ENCODE measurements around the gene WNK2. TPM values are rescaled to one million over a fixed set of nuclear protein-coding genes. Genes with fewer than 3 reads are reported as not detected.

The WNK2 gene
- total and polyA plus RNA-seq, 2 of the 4 experiments (the other 2 are of a cell fraction) = not detected

DNA sequence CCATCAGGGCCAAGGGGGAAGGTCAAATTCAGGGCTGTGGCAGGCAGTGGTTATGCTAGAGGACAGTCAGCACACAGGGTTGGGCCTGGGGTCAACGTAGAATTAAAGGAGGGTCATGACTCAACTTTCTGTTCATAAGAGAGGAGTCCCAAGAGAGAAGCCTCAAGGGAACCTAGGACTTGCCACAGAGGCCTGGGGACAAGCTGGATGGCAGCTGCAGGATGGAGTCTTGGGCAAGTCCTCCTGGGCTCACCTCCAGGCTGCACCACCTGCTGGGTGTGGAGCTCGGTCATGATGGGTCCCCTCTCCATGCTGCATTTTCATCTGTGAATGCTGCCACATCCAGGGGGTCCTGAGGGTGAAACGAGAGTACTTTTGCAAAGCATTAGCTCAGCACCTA lies 9.0 kb upstream of the WNK2 start:
- Histone ChIP-seq H3K36me3 (ENCODE audit: control insufficient read depth, insufficient read depth, low read length) (no peaks in the 10 kb centered on the region), H3K23ac (ENCODE audit: low read depth, low read length) (no peak overlapping the region), H2BK15ac (ENCODE audit: low read depth, low read length) (no peak overlapping the region), H4K5ac (ENCODE audit: low read depth, low read length) (no peak overlapping the region), H2BK20ac (ENCODE audit: low read depth, low read length) (no peak overlapping the region), H4K91ac (ENCODE audit: insufficient read depth, low read depth, low read length) (no peak overlapping the region), H3K56ac (ENCODE audit: extremely low read depth, insufficient read depth, low read length) (no peak overlapping the region), H4K8ac (ENCODE audit: low read depth in 2 of 2, low read length in 2 of 2) (no peak overlapping the region), H3K4me3 (ENCODE audit: insufficient read depth, low read depth, low read length) (no peak overlapping the region), H3K9me3 (ENCODE audit: control insufficient read depth, insufficient read depth, low read length) (no peaks in the 10 kb centered on the region), H3K27ac (ENCODE audit: insufficient read depth, low read length) (no peak overlapping the region), H3K14ac (replicated peaks; ENCODE audit: low read depth, low read length) (no peak overlapping the region), H2AK9ac (replicated peaks; ENCODE audit: low read depth, low read length, poor library complexity) (no peak overlapping the region), H3K4me1 (ENCODE audit: control insufficient read depth, insufficient read depth, low read length) (no peaks in the 10 kb centered on the region), H3K9me1 (ENCODE audit: insufficient read depth, low read length) (no peaks in the 10 kb centered on the region), H3K4me2 (ENCODE audit: low read depth, low read length) (no peak overlapping the region), H2AK5ac (ENCODE audit: low read depth, low read length) (no peak overlapping the region), H3K18ac (ENCODE audit: low read depth, low read length) (no peak overlapping the region), H2BK120ac (ENCODE audit: low read depth, low read length) (no peak overlapping the region), H3K4ac (ENCODE audit: low read depth, low read length) (no peak overlapping the region), H4K20me1 (ENCODE audit: insufficient read depth, low read length) (no peaks in the 10 kb centered on the region), H2AFZ (replicated peaks; ENCODE audit: low read length, poor library complexity) (no peak overlapping the region), H3K79me1 (ENCODE audit: low read depth in 1 of 2, low read length in 2 of 2) (no peaks in the 10 kb centered on the region), H2BK5ac (ENCODE audit: low read depth, low read length, poor library complexity, severe bottlenecking) (no peak overlapping the region), H3K9ac (ENCODE audit: low read depth, low read length) (no peak overlapping the region), H3K27me3 (ENCODE audit: control insufficient read depth, insufficient read depth, low read length) (peaks cover 42% of the 10 kb centered on the region)
- intact Hi-C loops (cut with micrococcal nuclease) (no loop called here), in situ Hi-C loops (cut with MboI; ENCODE audit: low sequenced_read_pairs) (loop anchor here (25.0 kb wide), 1 partner anchor 787 kb away; the partner anchor contains the start of gene BARX1), dilution Hi-C loops (cut with HindIII; ENCODE audit: low sequenced_read_pairs, unreplicated experiment) (no loop called here)
- CTCF ChIA-PET = no interaction called here
- TF ChIP-seq, protein P1, sequence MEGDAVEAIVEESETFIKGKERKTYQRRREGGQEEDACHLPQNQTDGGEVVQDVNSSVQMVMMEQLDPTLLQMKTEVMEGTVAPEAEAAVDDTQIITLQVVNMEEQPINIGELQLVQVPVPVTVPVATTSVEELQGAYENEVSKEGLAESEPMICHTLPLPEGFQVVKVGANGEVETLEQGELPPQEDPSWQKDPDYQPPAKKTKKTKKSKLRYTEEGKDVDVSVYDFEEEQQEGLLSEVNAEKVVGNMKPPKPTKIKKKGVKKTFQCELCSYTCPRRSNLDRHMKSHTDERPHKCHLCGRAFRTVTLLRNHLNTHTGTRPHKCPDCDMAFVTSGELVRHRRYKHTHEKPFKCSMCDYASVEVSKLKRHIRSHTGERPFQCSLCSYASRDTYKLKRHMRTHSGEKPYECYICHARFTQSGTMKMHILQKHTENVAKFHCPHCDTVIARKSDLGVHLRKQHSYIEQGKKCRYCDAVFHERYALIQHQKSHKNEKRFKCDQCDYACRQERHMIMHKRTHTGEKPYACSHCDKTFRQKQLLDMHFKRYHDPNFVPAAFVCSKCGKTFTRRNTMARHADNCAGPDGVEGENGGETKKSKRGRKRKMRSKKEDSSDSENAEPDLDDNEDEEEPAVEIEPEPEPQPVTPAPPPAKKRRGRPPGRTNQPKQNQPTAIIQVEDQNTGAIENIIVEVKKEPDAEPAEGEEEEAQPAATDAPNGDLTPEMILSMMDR (conservative IDR thresholded peaks at IDR 0.05; ENCODE audit: low read depth, low read length) = no peak
- TF ChIP-seq CHD1 (IDR thresholded peaks at IDR 0.05; ENCODE audit: low read depth, low read length) (no peak), MAFK (IDR thresholded peaks at IDR 0.05; ENCODE audit: low read depth, low read length) (no peak), BHLHE40 (IDR thresholded peaks at IDR 0.05; ENCODE audit: low read depth, low read length) (no peak), POLR2A (IDR thresholded peaks at IDR 0.05; ENCODE audit: low read depth, low read length) (no peak), MXI1 (IDR thresholded peaks at IDR 0.05; ENCODE audit: borderline replicate concordance, low read depth, low read length) (no peak), RFX5 (IDR thresholded peaks at IDR 0.05; ENCODE audit: low read depth, low read length) (no peak), NFE2L2 (IDR thresholded peaks at IDR 0.05; ENCODE audit: low read depth, low read length) (no peak)
- TF ChIP-seq, protein P2, sequence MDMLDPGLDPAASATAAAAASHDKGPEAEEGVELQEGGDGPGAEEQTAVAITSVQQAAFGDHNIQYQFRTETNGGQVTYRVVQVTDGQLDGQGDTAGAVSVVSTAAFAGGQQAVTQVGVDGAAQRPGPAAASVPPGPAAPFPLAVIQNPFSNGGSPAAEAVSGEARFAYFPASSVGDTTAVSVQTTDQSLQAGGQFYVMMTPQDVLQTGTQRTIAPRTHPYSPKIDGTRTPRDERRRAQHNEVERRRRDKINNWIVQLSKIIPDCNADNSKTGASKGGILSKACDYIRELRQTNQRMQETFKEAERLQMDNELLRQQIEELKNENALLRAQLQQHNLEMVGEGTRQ (IDR thresholded peaks at IDR 0.05; ENCODE audit: low read depth, low read length) = no peak
- DNase-seq = no peak
- WGBS, 2 experiments (ENCODE audit: extremely low coverage in 2 of 2, insufficient read length in 1 of 2) = no CpG with 5 or more reads among the region's 3 CpGs
- ATAC-seq (ENCODE audit: low read depth) = no peak
- BruUV-seq (replicated peaks) = no TSS peak
- POLR2A ChIA-PET (ENCODE audit: unreplicated experiment) = no interaction called here

Measured in IMR-90 (cell line).